ENCODE results near the gene CABYR.

The CABYR gene

DNA sequence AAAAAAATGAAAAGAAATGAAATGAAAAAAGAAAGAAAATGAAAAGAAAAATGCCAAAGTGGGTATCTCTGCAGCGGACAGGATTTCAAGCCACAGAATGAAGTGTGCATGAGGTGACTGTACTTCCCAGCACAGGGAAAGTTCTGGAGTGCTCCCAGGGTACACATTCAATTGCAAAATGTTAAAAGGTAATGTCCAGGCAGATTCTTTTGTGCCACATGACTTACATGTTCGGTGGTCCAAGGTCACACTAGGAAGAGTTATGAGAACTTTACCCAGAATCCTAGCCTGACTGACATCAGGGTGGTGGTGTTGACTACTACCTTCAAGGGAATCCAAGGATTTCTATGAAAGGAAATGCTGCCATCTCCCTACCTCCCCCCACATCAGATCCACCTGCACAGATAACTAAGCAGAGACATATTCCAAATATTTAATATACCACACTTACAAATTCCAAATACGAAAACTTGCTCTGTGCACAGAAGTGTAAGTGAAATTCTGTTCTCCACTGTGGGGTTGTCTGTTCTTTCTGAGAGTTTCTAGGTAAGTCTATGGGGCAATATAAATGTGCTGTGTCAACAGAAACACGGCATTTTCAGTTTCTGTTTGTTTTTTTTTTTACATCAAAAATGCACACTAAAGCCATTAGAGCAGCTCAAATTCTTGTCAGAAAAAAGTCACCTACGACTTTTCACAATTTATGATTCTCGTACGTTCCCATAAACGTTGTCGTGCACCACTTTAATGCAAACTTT is 56.6 kb downstream of the CABYR start:
- DNase-seq: no peak

DNA sequence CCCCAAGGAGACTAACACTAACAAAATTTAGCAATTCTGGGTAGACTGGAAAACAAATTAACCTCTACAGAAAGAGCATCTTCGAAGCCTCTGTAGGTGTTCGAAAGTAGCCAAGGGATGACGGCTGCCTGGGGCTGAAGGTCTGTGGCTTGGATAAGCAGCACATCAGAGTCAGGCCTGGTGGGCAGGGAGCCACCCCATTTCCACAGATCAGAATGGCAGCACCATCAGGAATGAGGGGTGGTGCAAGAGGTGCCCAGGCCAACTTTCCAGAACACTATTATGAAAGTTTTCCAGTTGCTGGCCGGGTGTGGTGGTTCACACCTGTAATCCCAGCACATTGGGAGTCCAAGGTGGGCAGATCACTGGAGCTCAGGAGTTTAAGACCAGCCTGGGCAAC is 57.9 kb downstream of the CABYR start:
- no peak for DNase-seq

GRCh38 chr18:24197412-24197811 is 58.5 kb downstream of the CABYR start:
- DNase-seq: no peak

- no peak for DNase-seq
Measured at GRCh38 chr18:24198461-24198860, 59.6 kb downstream of the CABYR start.

DNA sequence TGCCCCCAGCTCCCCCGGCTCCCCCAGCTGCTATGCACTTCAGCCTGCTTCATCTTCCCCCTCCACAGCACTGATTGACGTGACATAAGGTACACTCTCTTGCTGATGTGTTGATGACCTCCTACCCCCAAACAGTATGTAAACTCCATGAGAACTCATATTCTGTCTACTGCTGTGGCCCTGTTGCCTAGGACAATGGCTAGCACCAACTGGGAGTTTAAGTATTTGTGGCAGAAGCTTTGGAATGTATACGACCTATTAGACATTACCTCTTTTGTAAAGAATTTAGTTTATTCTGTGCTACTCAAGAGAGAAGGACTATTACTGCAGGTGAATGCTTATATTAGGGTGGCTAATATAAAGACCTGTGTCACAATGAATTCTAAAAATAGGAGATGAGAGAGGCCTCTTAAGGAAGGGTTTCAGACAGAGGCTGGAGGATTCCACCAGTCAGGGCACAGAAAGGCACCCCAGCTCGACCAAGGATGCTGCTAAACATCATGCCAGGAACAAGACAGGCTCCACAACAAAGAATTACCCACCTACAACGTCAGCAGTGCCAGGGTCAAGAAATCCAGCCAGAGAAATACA is 60.6 kb downstream of the CABYR start:
- no peak for DNase-seq

GRCh38 chr18:24200494-24201290 is 61.8 kb downstream of the CABYR start:
- DNase-seq: no peak

GRCh38 chr18:24201699-24202687 is 63.1 kb downstream of the CABYR start:
- no peak for DNase-seq

GRCh38 chr18:24204904-24205303 is 66.0 kb downstream of the CABYR start:
- no peak for DNase-seq

DNA sequence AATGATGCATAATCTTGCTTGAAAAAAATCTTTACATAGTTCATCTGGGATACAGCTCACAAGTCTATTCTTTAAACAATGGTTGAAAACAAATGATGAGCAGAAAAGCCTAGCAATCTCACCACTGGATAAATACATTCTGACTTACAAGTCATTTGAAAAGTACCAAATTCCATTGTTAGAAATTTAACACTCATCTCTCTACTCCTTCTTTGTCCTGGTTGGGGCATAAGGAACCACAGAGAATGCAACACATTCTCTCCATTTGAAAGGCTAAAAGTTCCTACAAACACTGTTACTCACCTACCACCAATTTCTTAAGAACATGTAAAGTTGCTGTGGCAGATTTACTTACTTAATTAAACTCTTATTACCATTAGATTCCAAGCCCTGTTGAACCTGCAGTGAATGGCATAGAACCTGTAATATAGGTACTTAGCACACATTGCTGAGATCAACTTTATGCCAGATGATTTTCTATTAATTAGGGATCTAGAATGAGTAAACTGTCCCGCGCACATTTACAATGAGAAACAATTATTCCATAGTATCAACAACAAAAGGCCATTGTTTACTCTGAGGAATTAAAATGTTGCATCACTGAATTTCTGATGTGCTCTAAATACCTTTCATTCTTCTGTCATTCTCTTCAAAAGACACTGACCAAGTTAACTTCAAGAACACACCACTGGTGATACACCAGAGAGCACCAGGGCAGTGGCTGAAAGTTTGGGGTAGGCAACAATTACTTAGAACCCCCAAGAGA is 69.6 kb downstream of the CABYR start:
- no peak for DNase-seq

- no peak for DNase-seq
Measured at GRCh38 chr18:24209558-24209957, 70.7 kb downstream of the CABYR start.

All from amniotic stem cell (primary cell).